IPS-18a (cell line): ENCODE results near the gene ALOX5.

Experiments used
- H3K27ac ChIP-seq: one replicate; pipeline ENCODE4 v1.5.1; 2013; ENCODE audit warnings: low read length
- H3K27me3 ChIP-seq: one replicate; pipeline ENCODE4 v1.6.1; 2013; ENCODE audit warnings: mild to moderate bottlenecking, low read length; ENCODE audit not compliant: control insufficient read depth, insufficient read depth
- H3K36me3 ChIP-seq: one replicate; pipeline ENCODE4 v1.6.1; 2013; ENCODE audit warnings: low read depth, low read length; ENCODE audit not compliant: control insufficient read depth
- H3K4me1 ChIP-seq: one replicate; pipeline ENCODE4 v1.6.1; 2013; ENCODE audit warnings: low read depth, low read length; ENCODE audit not compliant: control insufficient read depth
- H3K4me3 ChIP-seq: one replicate; pipeline ENCODE4 v1.5.1; 2013; ENCODE audit warnings: low read length
- H3K9ac ChIP-seq: one replicate; pipeline ENCODE4 v1.6.1; 2013; ENCODE audit warnings: mild to moderate bottlenecking, low read length, moderate library complexity
- H3K9me3 ChIP-seq: one replicate; pipeline ENCODE4 v1.6.1; 2013; ENCODE audit warnings: low read depth, low read length; ENCODE audit not compliant: control insufficient read depth

Gene ALOX5

GRCh38 chr10:45452743-45453452 is 78.9 kb downstream of the ALOX5 start:
- Histone ChIP-seq H3K27ac (no peak overlapping the region), H3K9ac (no peak overlapping the region), H3K4me1 (no peaks in the 10 kb centered on the region), H3K9me3 (no peaks in the 10 kb centered on the region), H3K27me3 (no peaks in the 10 kb centered on the region), H3K36me3 (no peaks in the 10 kb centered on the region), H3K4me3 (no peak overlapping the region)

DNA sequence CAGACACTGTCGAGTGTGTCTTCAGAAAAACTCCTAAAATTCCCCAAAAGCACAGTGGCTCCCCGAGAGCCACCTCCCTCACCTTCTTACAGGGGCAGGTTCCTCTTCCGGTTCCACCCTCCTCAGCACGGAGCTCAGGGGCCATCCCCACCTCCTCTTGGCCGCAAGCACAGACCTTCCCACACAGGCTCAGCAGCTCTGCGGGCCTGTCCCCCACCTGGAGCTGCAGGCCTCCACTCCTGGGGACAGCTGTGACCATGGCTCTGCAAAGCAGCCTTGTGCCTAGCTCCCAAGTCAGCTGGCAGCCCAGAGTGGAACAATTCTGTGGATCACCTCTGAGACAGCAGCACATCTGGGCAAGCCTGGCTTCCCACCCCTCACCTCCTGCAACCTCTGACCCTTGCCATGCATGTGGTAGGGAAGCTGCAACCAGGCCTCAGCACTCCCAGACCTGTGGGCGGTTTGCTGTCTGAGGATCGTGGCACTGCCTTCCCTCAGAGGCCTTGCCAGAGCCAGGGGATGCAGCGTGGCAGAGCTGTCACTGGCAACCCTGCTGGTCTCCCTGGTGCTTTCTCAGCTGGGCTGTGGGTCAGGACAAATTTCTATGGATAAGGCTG is 79.7 kb downstream of the ALOX5 start:
- Histone ChIP-seq H3K27ac (no peak overlapping the region), H3K4me3 (no peak overlapping the region), H3K4me1 (no peaks in the 10 kb centered on the region), H3K9me3 (no peaks in the 10 kb centered on the region), H3K36me3 (no peaks in the 10 kb centered on the region), H3K27me3 (no peaks in the 10 kb centered on the region), H3K9ac (no peak overlapping the region)

- no peaks in the 10 kb centered on the region for H3K4me1 ChIP-seq
- no peak overlapping the region for H3K27ac ChIP-seq
- no peaks in the 10 kb centered on the region for H3K36me3 ChIP-seq
- H3K4me3 ChIP-seq: no peak overlapping the region
- H3K9me3 ChIP-seq: no peaks in the 10 kb centered on the region
- H3K27me3 ChIP-seq: no peaks in the 10 kb centered on the region
- H3K9ac ChIP-seq: no peak overlapping the region
Measured at GRCh38 chr10:45454262-45454661, 80.2 kb downstream of the ALOX5 start.

DNA sequence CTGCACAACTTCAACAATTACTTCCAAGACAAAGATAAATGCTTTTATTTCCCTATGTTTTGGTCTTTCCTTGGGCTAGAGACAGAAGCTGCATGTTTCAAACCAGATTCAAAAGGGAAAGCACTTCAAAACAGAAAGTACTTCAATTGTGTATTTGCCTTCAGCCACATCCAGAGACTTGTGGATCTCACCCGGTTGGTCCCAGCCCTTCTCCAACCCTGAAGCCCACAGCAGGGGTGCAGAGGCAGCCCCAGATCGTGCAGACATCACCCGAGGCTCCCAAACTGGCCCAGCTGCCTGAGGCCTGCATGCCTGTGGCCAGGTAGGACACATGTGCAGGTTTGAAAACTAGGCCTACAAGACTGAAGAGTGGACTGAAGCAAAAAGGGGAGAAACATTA is 80.8 kb downstream of the ALOX5 start:
- no peaks in the 10 kb centered on the region for H3K27me3 ChIP-seq
- H3K9ac ChIP-seq: no peak overlapping the region
- H3K36me3 ChIP-seq: no peaks in the 10 kb centered on the region
- H3K9me3 ChIP-seq: no peaks in the 10 kb centered on the region
- H3K4me3 ChIP-seq: no peak overlapping the region
- no peaks in the 10 kb centered on the region for H3K4me1 ChIP-seq
- no peak overlapping the region for H3K27ac ChIP-seq

DNA sequence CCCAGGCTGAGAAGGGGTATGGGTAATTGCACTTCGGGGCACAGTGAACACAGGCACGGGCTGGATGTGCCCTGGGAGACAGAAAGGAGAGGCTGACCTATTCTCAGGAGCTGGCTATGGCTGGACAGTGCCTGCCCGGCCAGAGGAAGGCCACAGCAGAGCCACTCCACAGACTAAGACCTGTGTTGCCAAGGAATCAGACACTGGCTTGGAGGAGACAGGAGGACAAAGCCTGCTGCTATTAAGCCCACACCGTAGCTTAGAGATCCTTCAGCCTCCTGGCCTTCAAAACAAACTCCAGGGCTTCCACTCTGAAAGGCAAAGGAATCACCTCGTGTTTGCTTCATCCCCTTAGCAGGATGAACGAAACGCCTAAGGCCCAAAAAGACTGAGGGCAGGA is 82.2 kb downstream of the ALOX5 start:
- Histone ChIP-seq H3K27me3 (no peaks in the 10 kb centered on the region), H3K36me3 (no peaks in the 10 kb centered on the region), H3K9me3 (no peaks in the 10 kb centered on the region), H3K27ac (no peak overlapping the region), H3K4me1 (no peaks in the 10 kb centered on the region), H3K4me3 (no peak overlapping the region), H3K9ac (no peak overlapping the region)

DNA sequence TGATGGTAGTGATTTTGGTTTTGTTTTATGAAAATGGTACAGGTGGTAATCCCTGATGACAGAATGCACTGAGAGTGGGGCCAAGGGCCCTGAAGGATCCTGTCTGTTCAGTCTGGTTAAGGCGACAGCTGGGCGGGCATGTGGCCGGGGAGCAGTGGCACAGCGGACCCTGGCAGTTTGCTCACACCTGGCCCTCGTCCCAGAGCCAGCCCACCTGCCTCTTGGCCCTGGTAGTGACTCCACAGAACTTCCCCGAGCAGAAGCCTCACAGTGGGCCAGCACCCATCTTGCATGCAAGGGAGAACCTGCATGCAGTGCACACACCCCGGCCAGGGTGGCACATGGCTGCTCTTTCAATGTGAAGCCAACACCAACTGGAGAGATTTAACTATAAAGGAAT is 82.8 kb downstream of the ALOX5 start:
- Histone ChIP-seq H3K9me3 (no peaks in the 10 kb centered on the region), H3K36me3 (no peaks in the 10 kb centered on the region), H3K27ac (no peak overlapping the region), H3K4me1 (no peaks in the 10 kb centered on the region), H3K27me3 (no peaks in the 10 kb centered on the region), H3K4me3 (no peak overlapping the region), H3K9ac (no peak overlapping the region)

DNA sequence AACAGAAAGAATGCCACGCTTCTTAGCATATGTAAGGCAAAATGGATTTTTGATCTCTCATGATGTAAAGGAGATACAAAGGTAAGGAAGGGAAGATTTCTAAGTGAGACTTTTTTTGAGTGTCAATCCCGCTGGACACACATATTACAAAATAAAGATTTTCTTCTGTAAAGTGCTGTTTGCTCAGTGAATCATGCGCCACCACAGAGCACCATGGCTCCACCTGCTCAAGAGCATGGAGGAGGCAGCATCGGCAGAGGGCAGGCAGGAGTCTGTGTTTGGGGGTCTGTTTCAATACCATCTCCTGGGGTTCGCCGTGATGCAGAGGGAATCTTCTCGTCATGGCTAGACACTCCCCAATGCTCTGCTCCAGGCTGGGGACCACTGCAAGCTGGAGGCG is 83.5 kb downstream of the ALOX5 start:
- H3K9me3 ChIP-seq: no peaks in the 10 kb centered on the region
- no peaks in the 10 kb centered on the region for H3K4me1 ChIP-seq
- no peak overlapping the region for H3K9ac ChIP-seq
- H3K4me3 ChIP-seq: no peak overlapping the region
- H3K27me3 ChIP-seq: no peaks in the 10 kb centered on the region
- H3K36me3 ChIP-seq: no peaks in the 10 kb centered on the region
- no peak overlapping the region for H3K27ac ChIP-seq

DNA sequence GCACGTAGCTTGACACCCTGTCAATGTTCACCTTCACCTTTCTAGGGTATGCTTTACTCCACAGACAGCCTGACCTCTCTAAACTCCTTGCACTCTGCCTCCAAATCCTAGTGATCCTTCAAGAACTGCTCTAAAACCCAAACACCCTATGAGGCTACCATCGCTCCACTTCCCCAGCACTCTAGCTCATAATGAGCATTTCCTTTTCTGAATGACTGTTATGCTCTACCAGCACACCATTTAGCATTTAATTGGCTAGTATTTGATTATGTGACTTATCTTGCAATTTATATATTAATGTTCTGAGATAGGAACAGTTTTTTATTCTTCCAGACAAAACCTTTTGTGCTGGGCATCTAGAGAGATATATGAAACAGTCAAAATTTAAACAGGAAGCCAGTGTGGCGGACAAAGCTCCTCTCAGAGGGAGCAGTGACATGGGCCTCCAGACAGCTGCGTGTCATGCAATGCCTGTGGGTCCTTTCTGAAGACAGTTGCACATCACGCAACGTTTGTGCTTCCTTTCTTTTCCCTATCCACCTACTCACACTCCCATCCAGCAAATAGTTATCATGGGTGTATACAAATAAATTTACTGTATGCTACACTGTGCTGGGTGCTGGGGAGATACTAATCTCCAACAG is 86.3 kb downstream of the ALOX5 start:
- no peaks in the 10 kb centered on the region for H3K4me1 ChIP-seq
- no peak overlapping the region for H3K27ac ChIP-seq
- no peak overlapping the region for H3K9ac ChIP-seq
- no peak overlapping the region for H3K4me3 ChIP-seq
- H3K27me3 ChIP-seq: no peaks in the 10 kb centered on the region
- no peaks in the 10 kb centered on the region for H3K36me3 ChIP-seq
- no peaks in the 10 kb centered on the region for H3K9me3 ChIP-seq

DNA sequence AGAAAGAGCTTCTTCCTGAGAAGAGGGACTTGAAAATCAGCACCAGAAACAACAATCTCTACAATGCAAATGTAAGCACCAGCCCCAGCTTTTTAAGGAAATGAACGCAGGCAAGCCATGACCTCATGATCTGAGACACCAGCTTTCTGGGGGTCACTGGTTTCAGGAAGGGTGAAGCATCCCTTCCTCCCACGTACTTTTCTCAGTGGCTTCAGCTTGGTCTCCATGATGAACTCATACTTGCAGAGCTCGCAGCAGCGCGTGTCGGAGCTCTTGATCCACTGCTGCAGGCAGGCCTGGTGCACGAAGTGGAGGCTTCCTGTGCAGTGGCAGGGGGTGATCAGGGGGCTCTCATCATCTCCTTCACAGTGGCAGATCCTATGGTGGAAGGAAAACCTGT is 87.0 kb downstream of the ALOX5 start:
- Histone ChIP-seq H3K4me3 (no peak overlapping the region), H3K36me3 (no peaks in the 10 kb centered on the region), H3K9ac (no peak overlapping the region), H3K27me3 (no peaks in the 10 kb centered on the region), H3K9me3 (no peaks in the 10 kb centered on the region), H3K4me1 (no peaks in the 10 kb centered on the region), H3K27ac (no peak overlapping the region)

- Histone ChIP-seq H3K27me3 (no peaks in the 10 kb centered on the region), H3K27ac (no peak overlapping the region), H3K4me3 (no peak overlapping the region), H3K9ac (no peak overlapping the region), H3K36me3 (no peaks in the 10 kb centered on the region), H3K4me1 (no peaks in the 10 kb centered on the region), H3K9me3 (no peaks in the 10 kb centered on the region)
Measured at GRCh38 chr10:45463244-45464116, 89.5 kb downstream of the ALOX5 start.

DNA sequence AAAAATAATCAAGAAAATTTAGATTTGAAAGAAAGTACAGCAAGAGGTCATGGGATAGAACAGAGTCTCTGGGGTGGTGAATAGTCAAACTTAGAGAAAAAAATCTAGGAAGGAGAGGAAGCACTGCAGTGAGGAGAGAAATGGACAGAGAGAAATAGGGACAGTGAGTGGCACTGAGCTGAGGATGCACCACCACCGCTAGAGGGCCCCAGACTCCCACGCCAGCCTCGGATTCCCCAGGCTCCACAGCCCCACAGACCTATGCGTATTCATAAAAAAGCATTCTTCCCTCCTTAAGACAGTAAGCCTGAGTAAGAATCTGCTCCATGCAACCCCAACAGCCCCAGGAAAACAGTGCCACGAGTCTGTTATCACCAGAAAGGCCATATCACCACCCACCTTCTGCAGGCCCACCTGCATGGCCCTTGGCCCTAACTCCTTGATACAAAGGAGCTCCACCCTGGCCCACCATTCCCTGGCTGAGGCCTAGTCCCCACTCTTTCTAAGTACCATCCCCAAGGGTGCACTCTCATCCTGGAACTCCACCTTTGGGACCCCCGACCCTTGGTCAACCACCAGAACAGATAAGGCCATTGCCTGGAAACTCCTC is 91.0 kb downstream of the ALOX5 start:
- no peak overlapping the region for H3K4me3 ChIP-seq
- H3K9me3 ChIP-seq: no peaks in the 10 kb centered on the region
- no peaks in the 10 kb centered on the region for H3K27me3 ChIP-seq
- no peak overlapping the region for H3K9ac ChIP-seq
- H3K4me1 ChIP-seq: no peaks in the 10 kb centered on the region
- no peaks in the 10 kb centered on the region for H3K36me3 ChIP-seq
- H3K27ac ChIP-seq: no peak overlapping the region
